Caco-2 (cell line): ENCODE data around the gene ADAMTS19. TPM values are rescaled to one million over a fixed set of nuclear protein-coding genes. Genes with fewer than 3 reads are reported as not detected.

Experiments used
- BruUV-seq: library from RNA; stranded (reverse); fragments of 400-500 nt; replicated peaks from 2 replicates; lab custom pipeline; 2021; lab: Mats Ljungman, UMichigan
- CTCF ChIA-PET: fragments of 300-600 bp; sonication (Branson Sonifier 250); formaldehyde crosslinking; loops from one replicate; lab custom pipeline; 2022; ENCODE audit warnings: antibody characterized with exemption; lab: Charles Lee
- POLR2A ChIA-PET: fragments of 300-600 bp; sonication (Branson Sonifier 250); formaldehyde crosslinking; loops from one replicate; lab custom pipeline; 2022; ENCODE audit warnings: antibody characterized with exemption; lab: Charles Lee
- DNase-seq, 2 experiments: peaks; one replicate each; pipeline versions ENCODE4 v3.0.0 to v3.0.0-alpha.2; 2020 to 2022
- H3K27me3 ChIP-seq: replicated peaks from 2 replicates; pipeline ENCODE4 v1.6.0; 2011; ENCODE audit warnings: low read length; ENCODE audit not compliant: control insufficient read depth, insufficient read depth
- H3K36me3 ChIP-seq: 2 replicates; pipeline ENCODE4 v1.5.1; 2011; ENCODE audit warnings: low read length; ENCODE audit not compliant: control insufficient read depth, insufficient read depth
- H3K4me1 ChIP-seq: fragments of 250-450 bp; sonication (Bioruptor Pico); 2 replicates; pipeline ENCODE4 v1.5.1; 2020; ENCODE audit warnings: mild to moderate bottlenecking
- H3K4me3 ChIP-seq: 2 replicates; pipeline ENCODE4 v1.5.1; 2011; ENCODE audit warnings: low read depth, mild to moderate bottlenecking, control low read depth, low read length
- H3K9me3 ChIP-seq: fragments of 250-450 bp; sonication (Bioruptor Pico); 2 replicates; pipeline ENCODE4 v1.5.1; 2020; ENCODE audit warnings: mild to moderate bottlenecking, moderate library complexity
- H3K27ac Mint-ChIP-seq: one replicate; pipeline ENCODE4 v1.8.0; 2022; ENCODE audit warnings: mixed read lengths; ENCODE audit not compliant: unreplicated experiment
- H3K27me3 Mint-ChIP-seq: one replicate; pipeline ENCODE4 v1.8.0; 2022; ENCODE audit warnings: mixed read lengths; ENCODE audit not compliant: insufficient read depth, unreplicated experiment
- H3K36me3 Mint-ChIP-seq: one replicate; pipeline ENCODE4 v1.8.0; 2022; ENCODE audit warnings: mild to moderate bottlenecking, mixed read lengths; ENCODE audit not compliant: insufficient read depth, unreplicated experiment
- H3K4me1 Mint-ChIP-seq: one replicate; pipeline ENCODE4 v1.8.0; 2022; ENCODE audit warnings: low read depth, mixed read lengths; ENCODE audit not compliant: unreplicated experiment
- H3K4me3 Mint-ChIP-seq: one replicate; pipeline ENCODE4 v1.8.0; 2022; ENCODE audit warnings: mild to moderate bottlenecking, moderate library complexity, mixed read lengths; ENCODE audit not compliant: unreplicated experiment
- H3K9me3 Mint-ChIP-seq: one replicate; pipeline ENCODE4 v1.8.0; 2022; ENCODE audit warnings: mixed read lengths; ENCODE audit not compliant: unreplicated experiment
- intact Hi-C: fragments of 100-400 bp; cut with micrococcal nuclease; formaldehyde crosslinking; loops from one replicate; pipeline ENCODE4 v1.10.0; 2022; ENCODE audit not compliant: unreplicated experiment
- total RNA-seq: library from RNA; stranded (reverse); gene quantifications from 2 replicates; pipeline ENCODE4 v1.2.3, GENCODE V29; 2022
- TF ChIP-seq, protein P1 (sequence below), 2 experiments: fragments of 200-600 bp in 1 of 2; IDR thresholded peaks; 1 replicate in 1 of 2; 2 replicates in 1 of 2; pipeline versions ENCODE4 v1.5.1 to v1.8.0; 2011 to 2022; ENCODE audit warnings: antibody characterized with exemption in 1 of 2, control low read depth in 1 of 2, inconsistent platforms in 1 of 2, low read depth in 1 of 2, low read length in 1 of 2, mild to moderate bottlenecking in 1 of 2, moderate library complexity in 1 of 2; ENCODE audit not compliant: insufficient read depth in 1 of 2, severe bottlenecking in 1 of 2, unreplicated experiment in 1 of 2

ADAMTS19 gene
- total RNA-seq, 1 experiment from 2014 or later, result 0.95 TPM

GRCh38 chr5:129689045-129689444 is 228.9 kb downstream of the ADAMTS19 start:
- intact Hi-C loops, result no loop called here
- no peaks in the 10 kb centered on the region for H3K36me3 ChIP-seq
- H3K9me3 Mint-ChIP-seq, result no peaks in the 10 kb centered on the region
- no peak overlapping the region for H3K27ac Mint-ChIP-seq
- H3K27me3 ChIP-seq, result no peaks in the 10 kb centered on the region
- TF ChIP-seq, protein P1, sequence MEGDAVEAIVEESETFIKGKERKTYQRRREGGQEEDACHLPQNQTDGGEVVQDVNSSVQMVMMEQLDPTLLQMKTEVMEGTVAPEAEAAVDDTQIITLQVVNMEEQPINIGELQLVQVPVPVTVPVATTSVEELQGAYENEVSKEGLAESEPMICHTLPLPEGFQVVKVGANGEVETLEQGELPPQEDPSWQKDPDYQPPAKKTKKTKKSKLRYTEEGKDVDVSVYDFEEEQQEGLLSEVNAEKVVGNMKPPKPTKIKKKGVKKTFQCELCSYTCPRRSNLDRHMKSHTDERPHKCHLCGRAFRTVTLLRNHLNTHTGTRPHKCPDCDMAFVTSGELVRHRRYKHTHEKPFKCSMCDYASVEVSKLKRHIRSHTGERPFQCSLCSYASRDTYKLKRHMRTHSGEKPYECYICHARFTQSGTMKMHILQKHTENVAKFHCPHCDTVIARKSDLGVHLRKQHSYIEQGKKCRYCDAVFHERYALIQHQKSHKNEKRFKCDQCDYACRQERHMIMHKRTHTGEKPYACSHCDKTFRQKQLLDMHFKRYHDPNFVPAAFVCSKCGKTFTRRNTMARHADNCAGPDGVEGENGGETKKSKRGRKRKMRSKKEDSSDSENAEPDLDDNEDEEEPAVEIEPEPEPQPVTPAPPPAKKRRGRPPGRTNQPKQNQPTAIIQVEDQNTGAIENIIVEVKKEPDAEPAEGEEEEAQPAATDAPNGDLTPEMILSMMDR (IDR thresholded peaks at IDR 0.05; ENCODE audit: insufficient read depth in 1 of 2, low read depth in 1 of 2, low read length in 1 of 2, severe bottlenecking in 1 of 2, unreplicated experiment in 1 of 2), result no peak
- ChIA-PET CTCF (no interaction called here), POLR2A (no interaction called here)
- H3K27me3 Mint-ChIP-seq, result no peaks in the 10 kb centered on the region
- BruUV-seq, result no TSS peak
- no peak for DNase-seq
- no peaks in the 10 kb centered on the region for H3K9me3 ChIP-seq
- no peaks in the 10 kb centered on the region for H3K4me1 ChIP-seq
- H3K4me3 Mint-ChIP-seq, result no peak overlapping the region
- no peaks in the 10 kb centered on the region for H3K36me3 Mint-ChIP-seq
- no peak overlapping the region for H3K4me3 ChIP-seq
- H3K4me1 Mint-ChIP-seq, result no peaks in the 10 kb centered on the region

GRCh38 chr5:129691220-129691619 is 231.1 kb downstream of the ADAMTS19 start:
- no peaks in the 10 kb centered on the region for H3K9me3 Mint-ChIP-seq

DNA sequence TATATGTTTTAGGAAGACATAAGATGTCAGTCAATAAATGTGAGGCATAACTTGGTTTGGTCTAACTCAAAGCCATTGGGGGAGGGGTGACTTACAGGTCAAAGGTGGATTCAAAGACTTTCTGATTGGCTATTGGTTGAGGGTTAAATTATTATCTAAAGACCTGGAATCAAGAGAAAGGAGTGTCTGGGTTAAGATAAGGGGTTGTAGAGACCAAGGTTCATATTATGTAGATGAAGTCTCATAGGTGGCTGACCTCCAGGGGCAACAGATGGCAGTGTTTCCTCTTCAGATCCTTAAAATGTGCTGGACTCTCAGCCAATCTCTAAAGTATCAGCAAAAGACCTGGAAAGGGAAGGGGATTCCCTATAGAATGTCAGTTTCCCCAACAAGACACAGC is 236.5 kb downstream of the ADAMTS19 start:
- Histone ChIP-seq H3K4me3 (no peak overlapping the region), H3K9me3 (peaks cover 4% of the 10 kb centered on the region; the same call in 1 of the 2 replicates), H3K36me3 (no peaks in the 10 kb centered on the region), H3K27me3 (no peaks in the 10 kb centered on the region), H3K4me1 (no peaks in the 10 kb centered on the region)
- Mint-ChIP-seq H3K27me3 (no peaks in the 10 kb centered on the region), H3K27ac (no peak overlapping the region), H3K36me3 (no peaks in the 10 kb centered on the region), H3K4me3 (no peak overlapping the region), H3K9me3 (no peaks in the 10 kb centered on the region), H3K4me1 (no peaks in the 10 kb centered on the region)
- DNase-seq, result no peak
- ChIA-PET POLR2A (no interaction called here), CTCF (no interaction called here)
- intact Hi-C loops, result loop anchor here (1.0 kb wide), 1 partner anchor 72 kb away; no protein-coding TSS in a partner anchor
- TF ChIP-seq, protein P1 (IDR thresholded peaks at IDR 0.05; ENCODE audit: insufficient read depth in 1 of 2, low read depth in 1 of 2, low read length in 1 of 2, severe bottlenecking in 1 of 2, unreplicated experiment in 1 of 2), result no peak
- no TSS peak for BruUV-seq

More at GRCh38 chr5:129691220-129691619, 231.1 kb downstream of the ADAMTS19 start:
- H3K36me3 Mint-ChIP-seq, result no peaks in the 10 kb centered on the region
- H3K4me1 Mint-ChIP-seq, result no peaks in the 10 kb centered on the region
- H3K27me3 Mint-ChIP-seq, result no peaks in the 10 kb centered on the region
- POLR2A ChIA-PET, result no interaction called here
- no peak overlapping the region for H3K4me3 Mint-ChIP-seq
- BruUV-seq, result no TSS peak
- TF ChIP-seq, protein P1 (IDR thresholded peaks at IDR 0.05; ENCODE audit: insufficient read depth in 1 of 2, low read depth in 1 of 2, low read length in 1 of 2, severe bottlenecking in 1 of 2, unreplicated experiment in 1 of 2), result no peak
- DNase-seq, result no peak
- Histone ChIP-seq H3K27me3 (no peaks in the 10 kb centered on the region), H3K9me3 (no peaks in the 10 kb centered on the region), H3K36me3 (no peaks in the 10 kb centered on the region), H3K4me1 (no peaks in the 10 kb centered on the region), H3K4me3 (no peak overlapping the region)
- H3K27ac Mint-ChIP-seq, result no peak overlapping the region
- CTCF ChIA-PET, result no interaction called here
- intact Hi-C loops, result no loop called here
